B cell (primary cell): Measurements from ENCODE around the gene PLP2. TPM values are rescaled to one million over a fixed set of nuclear protein-coding genes. Genes with fewer than 3 reads are reported as not detected.
"Not testable (repeated sequence)": the region's sequence is repeated elsewhere in the genome, so short reads cannot be mapped to it uniquely, and the experiment has no call there.

ENCODE experiments used
- ATAC-seq: fragments of 200-7000 bp; cut with Tn5 transposase; one replicate; pipeline ENCODE4 v1.10.0; 2021; ENCODE audit warnings: low read depth, mild to moderate bottlenecking, moderate number of reproducible peaks, moderate library complexity
- CTCF ChIA-PET: fragments of 350-600 bp; sonication (Branson Sonifier 250); formaldehyde crosslinking; loops from one replicate; lab custom pipeline; 2021; ENCODE audit warnings: antibody characterized with exemption, inconsistent platforms; lab: Charles Lee
- POLR2A ChIA-PET: fragments of 350-600 bp; sonication (Branson Sonifier 250); formaldehyde crosslinking; loops from one replicate; lab custom pipeline; 2021; ENCODE audit warnings: antibody characterized with exemption; lab: Charles Lee
- DNase-seq: peaks from one replicate; pipeline ENCODE4 v3.0.0; 2013
- H2AFZ ChIP-seq: 2 replicates; pipeline ENCODE4 v1.6.1; 2012; ENCODE audit warnings: mild to moderate bottlenecking, low read depth, low read length; ENCODE audit not compliant: insufficient read depth, poor library complexity, severe bottlenecking
- H3K27ac ChIP-seq, 2 donors: 1 replicate in 1 of 2; 2 replicates in 1 of 2; pipeline ENCODE4 v1.5.1; 2012 to 2013; ENCODE audit warnings: low read length in 2 of 2, mild to moderate bottlenecking in 2 of 2, moderate library complexity in 1 of 2
- H3K27me3 ChIP-seq, 4 experiments: fragments of 200-600 bp in 1 of 4; sonication (generic) in 1 of 4; replicated peaks in 1 of 4; 1 replicate in 2 of 4; 2 replicates in 2 of 4; pipeline versions ENCODE4 v1.6.1 to v1.7.0; 2013 to 2016; ENCODE audit warnings: low read length in 3 of 4, mild to moderate bottlenecking in 2 of 4, mixed read lengths in 1 of 4, moderate library complexity in 1 of 4; ENCODE audit not compliant: insufficient read depth in 4 of 4, control insufficient read depth in 3 of 4; ENCODE audit errors: control extremely low read depth in 1 of 4
- H3K36me3 ChIP-seq, 2 experiments: replicated peaks in 1 of 2; 1 replicate in 1 of 2; 2 replicates in 1 of 2; pipeline versions ENCODE4 v1.6.1 to v1.7.1; 2013; ENCODE audit warnings: low read length in 1 of 2; ENCODE audit not compliant: insufficient read depth in 2 of 2, control insufficient read depth in 1 of 2; ENCODE audit errors: control extremely low read depth in 1 of 2, extremely low read depth in 1 of 2
- H3K4me1 ChIP-seq, 2 donors: fragments of 200-600 bp in 1 of 2; sonication (generic) in 1 of 2; 1 replicate in 1 of 2; 2 replicates in 1 of 2; pipeline versions ENCODE4 v1.5.1 to v1.6.1; 2013 to 2017; ENCODE audit warnings: low read length in 2 of 2; ENCODE audit not compliant: control insufficient read depth in 2 of 2, insufficient read depth in 2 of 2
- H3K4me2 ChIP-seq: replicated peaks from 2 replicates; pipeline ENCODE3; 2012; ENCODE audit warnings: mild to moderate bottlenecking, low read depth, low read length; ENCODE audit not compliant: poor library complexity, severe bottlenecking
- H3K4me3 ChIP-seq, 5 experiments: fragments of 200-600 bp in 1 of 5; sonication (generic) in 1 of 5; 1 replicate in 3 of 5; 2 replicates in 2 of 5; pipeline versions ENCODE4 v1.5.1 to v1.7.0; 2011 to 2016; ENCODE audit warnings: low read length in 4 of 5, mild to moderate bottlenecking in 4 of 5, low read depth in 2 of 5, control low read depth in 1 of 5, moderate library complexity in 1 of 5; ENCODE audit not compliant: insufficient read depth in 1 of 5; ENCODE audit errors: control extremely low read depth in 1 of 5, extremely low read depth in 1 of 5
- H3K79me2 ChIP-seq: fragments of 200-600 bp; sonication (generic); one replicate; pipeline ENCODE4 v1.6.0; 2016; ENCODE audit warnings: low read length; ENCODE audit not compliant: control insufficient read depth, insufficient read depth
- H3K9ac ChIP-seq: fragments of 200-600 bp; sonication (generic); 2 replicates; pipeline ENCODE4 v1.6.1; 2017; ENCODE audit warnings: mild to moderate bottlenecking, low read length, moderate library complexity
- H3K9me3 ChIP-seq, 3 donors: one replicate each; pipeline versions ENCODE4 v1.6.1 to v1.7.1; 2013; ENCODE audit warnings: low read length in 2 of 3; ENCODE audit not compliant: control insufficient read depth in 2 of 3, insufficient read depth in 1 of 3; ENCODE audit errors: control extremely low read depth in 1 of 3
- H4K20me1 ChIP-seq: 2 replicates; pipeline ENCODE4 v1.6.0; 2012; ENCODE audit warnings: mild to moderate bottlenecking, low read length; ENCODE audit not compliant: insufficient read depth, control insufficient read depth, poor library complexity, severe bottlenecking
- H3K27ac Mint-ChIP-seq: one replicate; pipeline ENCODE4 v1.8.0; 2021; ENCODE audit warnings: mixed read lengths
- H3K27me3 Mint-ChIP-seq: one replicate; pipeline ENCODE4 v1.8.0; 2021; ENCODE audit warnings: mixed read lengths
- H3K4me1 Mint-ChIP-seq: one replicate; pipeline ENCODE4 v1.8.0; 2021; ENCODE audit warnings: mixed read lengths
- H3K4me3 Mint-ChIP-seq: one replicate; pipeline ENCODE4 v1.8.0; 2021; ENCODE audit warnings: mixed read lengths
- H3K9me3 Mint-ChIP-seq: one replicate; pipeline ENCODE4 v1.8.0; 2022; ENCODE audit warnings: mixed read lengths; ENCODE audit not compliant: insufficient read depth
- CTCF ChIP-seq: fragments of 200-600 bp; IDR thresholded peaks from one replicate; pipeline ENCODE4 v1.8.0; 2022; ENCODE audit warnings: antibody characterized with exemption, mild to moderate bottlenecking
- EZH2 ChIP-seq: IDR thresholded peaks from 2 replicates; pipeline ENCODE4 v1.6.1; 2012; ENCODE audit warnings: borderline replicate concordance, low read depth, mild to moderate bottlenecking, moderate library complexity, low read length; ENCODE audit not compliant: insufficient read depth, poor library complexity, severe bottlenecking
- WGBS: methylation state at CpG from one replicate; pipeline ENCODE4 v1.1.5; 2013; ENCODE audit warnings: missing lambda C conversion rate; ENCODE audit not compliant: insufficient coverage; 5-methylcytosine and 5-hydroxymethylcytosine counted together
- intact Hi-C: fragments of 100-400 bp; cut with micrococcal nuclease; formaldehyde crosslinking; loops from one replicate; pipeline ENCODE4 v1.10.0; 2022
- polyA plus RNA-seq: library from polyadenylated mRNA; depleted of rRNA; stranded (reverse); fragments of >200 nt; gene quantifications from 2 replicates; pipeline ENCODE4 v1.2.3, GENCODE V29; 2012
- total RNA-seq, 2 donors: library from RNA; stranded (reverse); fragments of 120-200 nt in 1 of 2; gene quantifications; 1 replicate in 1 of 2; 2 replicates in 1 of 2; pipeline versions ENCODE4 v1.2.3 to v1.2.4, GENCODE V29; 2013 to 2022

The PLP2 gene
- total and polyA plus RNA-seq, 2 donors (not counting 1 experiment from before 2014, with no cell fraction given), result 194 to 214 TPM

GRCh38 chrX:49149291-49149690 lies 22.4 kb upstream of the PLP2 start:
- H3K36me3 ChIP-seq, H3K4me1 Mint-ChIP-seq, intact Hi-C loops, H2AFZ ChIP-seq, H3K27ac ChIP-seq, H3K27me3 Mint-ChIP-seq, ATAC-seq, CTCF ChIA-PET, H3K4me2 ChIP-seq, H3K9me3 ChIP-seq, DNase-seq, H3K4me3 Mint-ChIP-seq, POLR2A ChIA-PET, H3K79me2 ChIP-seq, H4K20me1 ChIP-seq, H3K4me1 ChIP-seq, H3K4me3 ChIP-seq, H3K27me3 ChIP-seq, H3K27ac Mint-ChIP-seq, H3K9me3 Mint-ChIP-seq, H3K9ac ChIP-seq: not testable (repeated sequence)
- WGBS, result 90% methylated on average over 2 of the region's 14 CpGs

- Histone ChIP-seq H2AFZ (no peak overlapping the region), H3K27me3 (no peaks in the 10 kb centered on the region), H3K4me1 (peaks cover 8 to 14% of the 10 kb centered on the region in 2 donors), H3K79me2 (no peaks in the 10 kb centered on the region), H4K20me1 (no peaks in the 10 kb centered on the region), H3K9ac (no peak overlapping the region), H3K4me2 (no peak overlapping the region), H3K4me3 (no peak overlapping the region), H3K36me3 (no peaks in the 10 kb centered on the region), H3K27ac (no peak overlapping the region), H3K9me3 (no peaks in the 10 kb centered on the region)
- DNase-seq (no peak), ATAC-seq (no peak)
- no peak overlapping the region for H3K27ac Mint-ChIP-seq
- no peaks in the 10 kb centered on the region for H3K9me3 Mint-ChIP-seq
- no peaks in the 10 kb centered on the region for H3K27me3 Mint-ChIP-seq
- peaks cover 15% of the 10 kb centered on the region for H3K4me1 Mint-ChIP-seq
- ChIA-PET POLR2A (no interaction called here), CTCF (no interaction called here)
- no CpG with 5 or more reads among the region's 1 CpG for WGBS
- no peak overlapping the region for H3K4me3 Mint-ChIP-seq
- intact Hi-C loops, result no loop called here
- TF ChIP-seq EZH2 (no peak), CTCF (no peak)
These were observed 18.2 kb upstream of the PLP2 start for GRCh38 chrX:49153467-49153866.
